ENCODE data around the gene ZCCHC2. TPM values are rescaled to one million over a fixed set of nuclear protein-coding genes. Genes with fewer than 3 reads are reported as not detected.

Gene ZCCHC2
- total and polyA plus RNA-seq, 5 donors from 2014 or later = 1.7 to 82.5 (median 2.1) TPM

DNA sequence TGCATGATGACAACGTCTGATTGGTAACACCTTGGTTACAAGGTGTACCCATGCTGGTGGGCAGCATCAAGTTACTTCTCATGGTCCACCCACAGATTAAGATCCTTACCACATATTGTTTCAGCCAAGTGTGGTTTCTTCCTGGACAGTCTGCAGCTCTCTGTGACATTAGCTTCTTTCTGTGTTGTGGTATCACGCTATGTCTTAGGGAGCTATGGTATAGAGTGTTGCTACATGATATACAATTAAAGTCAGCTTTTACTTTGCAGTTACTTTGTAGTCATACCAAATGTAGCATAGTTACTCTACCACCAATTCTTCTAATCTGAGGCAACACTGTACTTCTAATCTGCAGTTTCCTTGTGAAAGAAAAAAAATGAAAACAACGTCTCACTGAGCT, 48.8 kb downstream of the ZCCHC2 start:
- ATAC-seq (ENCODE audit: low read depth in 2 of 2) = no peak
- H3K27me3 Mint-ChIP-seq = no peaks in the 10 kb centered on the region
- Histone ChIP-seq H3K4me3 (ENCODE audit: low read depth, low read length) (no peak overlapping the region), H3K27ac (ENCODE audit: insufficient read depth, low read length, poor library complexity, severe bottlenecking) (no peak overlapping the region), H3K27me3 (ENCODE audit: control insufficient read depth, insufficient read depth, low read length) (no peaks in the 10 kb centered on the region), H3K9me3 (ENCODE audit: control insufficient read depth in 2 of 2, low read length in 2 of 2) (no peaks in the 10 kb centered on the region), H3K4me1 (ENCODE audit: control insufficient read depth, insufficient read depth, low read length, poor library complexity, severe bottlenecking) (no peaks in the 10 kb centered on the region), H3K36me3 (ENCODE audit: control insufficient read depth, insufficient read depth, low read length) (peaks cover 83% of the 10 kb centered on the region)
- H3K9me3 Mint-ChIP-seq = peaks cover 0 to 2% (median 0%) of the 10 kb centered on the region in 7 donors
- H3K36me3 Mint-ChIP-seq = peaks cover 65% of the 10 kb centered on the region
- peak overlapping the region in 2 of 3 donors; percentile 29 to 33 for H3K27ac Mint-ChIP-seq
- peaks cover 6 to 12% (median 10%) of the 10 kb centered on the region in 4 donors for H3K4me1 Mint-ChIP-seq
- DNase-seq = no peak
- H3K4me3 Mint-ChIP-seq = no peak overlapping the region

- Mint-ChIP-seq H3K36me3 (peaks cover 73% of the 10 kb centered on the region), H3K27ac (peak overlapping the region in 1 of 3 donors; percentile 67), H3K27me3 (no peaks in the 10 kb centered on the region), H3K4me3 (no peak overlapping the region), H3K9me3 (peaks cover 0 to 2% (median 0%) of the 10 kb centered on the region in 7 donors), H3K4me1 (peaks cover 13 to 16% (median 15%) of the 10 kb centered on the region in 4 donors)
- H3K9me3 ChIP-seq (ENCODE audit: control insufficient read depth in 2 of 2, low read length in 2 of 2) = no peaks in the 10 kb centered on the region
- H3K36me3 ChIP-seq (ENCODE audit: control insufficient read depth, insufficient read depth, low read length) = peaks cover 80% of the 10 kb centered on the region
- H3K27me3 ChIP-seq (ENCODE audit: control insufficient read depth, insufficient read depth, low read length) = no peaks in the 10 kb centered on the region
- no peak for ATAC-seq (ENCODE audit: low read depth in 2 of 2)
- no peak overlapping the region for H3K4me3 ChIP-seq (ENCODE audit: low read depth, low read length)
- H3K4me1 ChIP-seq (ENCODE audit: control insufficient read depth, insufficient read depth, low read length, poor library complexity, severe bottlenecking) = no peaks in the 10 kb centered on the region
- DNase-seq = no peak
- H3K27ac ChIP-seq (ENCODE audit: insufficient read depth, low read length, poor library complexity, severe bottlenecking) = no peak overlapping the region
Observed at GRCh38 chr18:62572456-62572855, 49.6 kb downstream of the ZCCHC2 start.

DNA sequence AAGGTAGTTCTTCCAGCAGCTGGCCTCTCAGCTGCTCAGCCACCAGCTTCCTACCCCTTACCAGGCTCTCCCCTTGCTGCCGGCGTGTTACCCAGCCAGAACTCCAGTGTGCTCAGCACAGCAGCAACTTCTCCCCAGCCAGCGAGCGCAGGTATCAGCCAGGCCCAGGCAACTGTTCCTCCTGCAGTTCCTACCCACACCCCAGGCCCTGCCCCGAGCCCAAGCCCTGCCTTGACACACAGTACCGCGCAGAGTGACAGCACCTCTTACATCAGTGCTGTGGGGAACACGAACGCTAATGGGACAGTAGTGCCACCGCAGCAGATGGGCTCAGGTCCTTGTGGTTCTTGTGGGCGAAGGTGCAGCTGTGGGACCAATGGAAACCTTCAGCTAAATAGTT, 52.0 kb downstream of the ZCCHC2 start:
- H3K4me1 Mint-ChIP-seq = peaks cover 13 to 20% (median 15%) of the 10 kb centered on the region in 4 donors
- no peaks in the 10 kb centered on the region for H3K27me3 Mint-ChIP-seq
- peaks cover 0 to 2% (median 0%) of the 10 kb centered on the region in 7 donors for H3K9me3 Mint-ChIP-seq
- H3K36me3 Mint-ChIP-seq = peaks cover 70% of the 10 kb centered on the region
- H3K27ac Mint-ChIP-seq = peak overlapping the region in 1 of 3 donors; percentile 44
- no peak overlapping the region for H3K4me3 ChIP-seq (ENCODE audit: low read depth, low read length)
- H3K27ac ChIP-seq (ENCODE audit: insufficient read depth, low read length, poor library complexity, severe bottlenecking) = no peak overlapping the region
- DNase-seq = no peak
- no peak overlapping the region for H3K4me3 Mint-ChIP-seq
- no peaks in the 10 kb centered on the region for H3K9me3 ChIP-seq (ENCODE audit: control insufficient read depth in 2 of 2, low read length in 2 of 2)
- no peaks in the 10 kb centered on the region for H3K27me3 ChIP-seq (ENCODE audit: control insufficient read depth, insufficient read depth, low read length)
- no peak for ATAC-seq (ENCODE audit: low read depth in 2 of 2)
- H3K4me1 ChIP-seq (ENCODE audit: control insufficient read depth, insufficient read depth, low read length, poor library complexity, severe bottlenecking) = no peaks in the 10 kb centered on the region
- peaks cover 75% of the 10 kb centered on the region for H3K36me3 ChIP-seq (ENCODE audit: control insufficient read depth, insufficient read depth, low read length)

- H3K36me3 ChIP-seq (ENCODE audit: control insufficient read depth, insufficient read depth, low read length) = peaks cover 63% of the 10 kb centered on the region
- Mint-ChIP-seq H3K27me3 (no peaks in the 10 kb centered on the region), H3K27ac (no peak overlapping the region), H3K9me3 (no peaks in the 10 kb centered on the region), H3K4me1 (peaks cover 5 to 22% (median 11%) of the 10 kb centered on the region in 4 donors), H3K36me3 (peaks cover 61% of the 10 kb centered on the region), H3K4me3 (no peak overlapping the region)
- no peak overlapping the region for H3K4me3 ChIP-seq (ENCODE audit: low read depth, low read length)
- DNase-seq (no peak), ATAC-seq (ENCODE audit: low read depth in 2 of 2) (no peak)
- H3K4me1 ChIP-seq (ENCODE audit: control insufficient read depth, insufficient read depth, low read length, poor library complexity, severe bottlenecking) = no peaks in the 10 kb centered on the region
- H3K27me3 ChIP-seq (ENCODE audit: control insufficient read depth, insufficient read depth, low read length) = no peaks in the 10 kb centered on the region
- no peak overlapping the region for H3K27ac ChIP-seq (ENCODE audit: insufficient read depth, low read length, poor library complexity, severe bottlenecking)
- H3K9me3 ChIP-seq (ENCODE audit: control insufficient read depth in 2 of 2, low read length in 2 of 2) = no peaks in the 10 kb centered on the region
Observed at GRCh38 chr18:62576271-62576670, 53.4 kb downstream of the ZCCHC2 start.

- Mint-ChIP-seq H3K9me3 (no peaks in the 10 kb centered on the region), H3K4me1 (peaks cover 8 to 22% (median 10%) of the 10 kb centered on the region in 4 donors), H3K4me3 (no peak overlapping the region), H3K27me3 (no peaks in the 10 kb centered on the region), H3K36me3 (peaks cover 63% of the 10 kb centered on the region), H3K27ac (peak overlapping the region in 1 of 3 donors; percentile 59)
- H3K27ac ChIP-seq (ENCODE audit: insufficient read depth, low read length, poor library complexity, severe bottlenecking) = no peak overlapping the region
- ATAC-seq (ENCODE audit: low read depth in 2 of 2) (no peak), DNase-seq (no peak)
- no peaks in the 10 kb centered on the region for H3K27me3 ChIP-seq (ENCODE audit: control insufficient read depth, insufficient read depth, low read length)
- H3K9me3 ChIP-seq (ENCODE audit: control insufficient read depth in 2 of 2, low read length in 2 of 2) = no peaks in the 10 kb centered on the region
- H3K4me3 ChIP-seq (ENCODE audit: low read depth, low read length) = no peak overlapping the region
- H3K36me3 ChIP-seq (ENCODE audit: control insufficient read depth, insufficient read depth, low read length) = peaks cover 60% of the 10 kb centered on the region
- H3K4me1 ChIP-seq (ENCODE audit: control insufficient read depth, insufficient read depth, low read length, poor library complexity, severe bottlenecking) = no peaks in the 10 kb centered on the region
Observed at GRCh38 chr18:62576845-62577512, 54.2 kb downstream of the ZCCHC2 start.

DNA sequence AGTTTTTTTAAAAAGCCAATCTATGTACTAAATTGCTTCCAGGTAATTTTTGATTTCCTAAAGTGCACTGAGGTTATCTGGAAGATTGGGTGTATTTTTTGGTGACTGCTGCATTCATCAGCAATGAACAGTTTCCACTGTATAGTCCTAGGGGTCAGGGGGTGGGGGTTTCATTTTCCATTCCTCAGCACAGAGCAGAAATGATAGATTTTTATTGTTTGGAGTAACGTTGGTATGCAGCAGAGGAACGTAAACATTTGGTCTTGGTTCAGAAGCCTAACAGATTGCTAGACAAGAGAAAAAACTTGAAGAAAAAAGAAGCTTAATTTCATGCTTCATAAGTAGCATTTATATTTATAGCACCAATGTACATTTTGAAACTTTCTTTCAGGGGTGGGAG, 54.9 kb downstream of the ZCCHC2 start:
- peak overlapping the region in 1 of 3 donors; percentile 11 for H3K27ac Mint-ChIP-seq
- Histone ChIP-seq H3K4me1 (ENCODE audit: control insufficient read depth, insufficient read depth, low read length, poor library complexity, severe bottlenecking) (no peaks in the 10 kb centered on the region), H3K27ac (ENCODE audit: insufficient read depth, low read length, poor library complexity, severe bottlenecking) (no peak overlapping the region)

DNA sequence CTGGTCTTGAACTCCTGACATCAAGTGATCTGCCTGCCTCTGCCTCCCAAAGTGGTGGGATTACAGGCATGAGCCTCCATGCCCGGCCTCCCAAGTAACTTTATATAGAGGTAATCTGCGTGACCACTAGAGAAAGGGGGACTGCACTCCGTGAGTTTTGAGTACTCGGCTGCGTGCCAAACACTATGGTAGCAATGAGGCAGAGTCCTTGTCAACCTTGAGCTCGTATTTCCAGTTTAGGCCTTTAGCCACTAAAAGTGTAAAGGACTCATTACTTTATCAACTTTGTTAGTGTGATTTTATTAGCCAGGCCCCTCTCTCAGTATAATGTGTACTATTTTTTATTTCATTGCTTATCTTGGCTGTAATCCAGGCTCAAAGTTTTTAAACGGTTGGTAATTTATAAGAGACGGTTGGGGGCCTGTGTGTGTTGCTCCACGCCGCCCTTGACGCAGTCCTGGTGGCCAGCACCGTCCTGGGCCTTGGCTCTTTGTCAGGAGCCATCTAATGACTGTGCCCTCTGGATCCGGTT, 56.2 kb downstream of the ZCCHC2 start:
- no peaks in the 10 kb centered on the region for H3K27me3 ChIP-seq (ENCODE audit: control insufficient read depth, insufficient read depth, low read length)
- Mint-ChIP-seq H3K36me3 (peaks cover 49% of the 10 kb centered on the region), H3K4me1 (peaks cover 9 to 28% (median 22%) of the 10 kb centered on the region in 4 donors), H3K9me3 (no peaks in the 10 kb centered on the region), H3K27ac (no peak overlapping the region), H3K27me3 (no peaks in the 10 kb centered on the region), H3K4me3 (no peak overlapping the region)
- ATAC-seq (ENCODE audit: low read depth in 2 of 2) = no peak
- H3K9me3 ChIP-seq (ENCODE audit: control insufficient read depth in 2 of 2, low read length in 2 of 2) = no peaks in the 10 kb centered on the region
- H3K27ac ChIP-seq (ENCODE audit: insufficient read depth, low read length, poor library complexity, severe bottlenecking) = no peak overlapping the region
- peaks cover 3% of the 10 kb centered on the region for H3K4me1 ChIP-seq (ENCODE audit: control insufficient read depth, insufficient read depth, low read length, poor library complexity, severe bottlenecking)
- peaks cover 43% of the 10 kb centered on the region for H3K36me3 ChIP-seq (ENCODE audit: control insufficient read depth, insufficient read depth, low read length)
- H3K4me3 ChIP-seq (ENCODE audit: low read depth, low read length) = no peak overlapping the region
- DNase-seq = no peak

More for the DNA sequence above, 54.9 kb downstream of the ZCCHC2 start:
- Mint-ChIP-seq H3K4me1 (peaks cover 9 to 22% (median 12%) of the 10 kb centered on the region in 4 donors), H3K4me3 (no peak overlapping the region), H3K27me3 (no peaks in the 10 kb centered on the region), H3K9me3 (no peaks in the 10 kb centered on the region), H3K36me3 (peaks cover 56% of the 10 kb centered on the region)
- H3K4me3 ChIP-seq (ENCODE audit: low read depth, low read length) = no peak overlapping the region
- H3K27me3 ChIP-seq (ENCODE audit: control insufficient read depth, insufficient read depth, low read length) = no peaks in the 10 kb centered on the region
- H3K36me3 ChIP-seq (ENCODE audit: control insufficient read depth, insufficient read depth, low read length) = peaks cover 55% of the 10 kb centered on the region
- DNase-seq (no peak), ATAC-seq (ENCODE audit: low read depth in 2 of 2) (no peak)
- no peaks in the 10 kb centered on the region for H3K9me3 ChIP-seq (ENCODE audit: control insufficient read depth in 2 of 2, low read length in 2 of 2)

DNA sequence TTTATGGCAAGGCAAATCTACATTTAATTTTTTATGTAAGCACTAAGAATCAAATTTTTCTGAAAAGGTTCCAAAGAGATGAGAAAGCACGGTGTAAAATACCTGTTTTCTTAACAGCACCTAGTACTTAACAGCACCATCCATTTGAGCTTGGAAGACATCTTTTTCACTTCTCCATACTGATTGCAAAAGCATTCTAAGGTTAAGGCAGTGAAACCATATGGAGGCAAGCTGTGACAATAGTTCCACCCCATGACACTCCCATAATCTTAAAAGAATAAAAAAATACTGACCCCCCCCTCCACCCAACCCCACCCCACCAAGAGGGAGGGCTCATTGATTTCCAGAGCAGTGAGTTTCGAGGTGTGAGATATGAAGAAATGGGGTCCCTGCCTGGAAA, 60.6 kb downstream of the ZCCHC2 start:
- H3K4me3 ChIP-seq (ENCODE audit: low read depth, low read length) = no peak overlapping the region
- Mint-ChIP-seq H3K9me3 (peaks cover 0 to 1% (median 0%) of the 10 kb centered on the region in 7 donors), H3K27ac (peak overlapping the region in 2 of 3 donors; percentile 20 to 74), H3K4me1 (peaks cover 21 to 39% (median 33%) of the 10 kb centered on the region in 4 donors), H3K36me3 (peaks cover 16% of the 10 kb centered on the region), H3K27me3 (no peaks in the 10 kb centered on the region), H3K4me3 (no peak overlapping the region)
- ATAC-seq (ENCODE audit: low read depth in 2 of 2) (no peak), DNase-seq (no peak)
- H3K27me3 ChIP-seq (ENCODE audit: control insufficient read depth, insufficient read depth, low read length) = no peaks in the 10 kb centered on the region
- H3K9me3 ChIP-seq (ENCODE audit: control insufficient read depth in 2 of 2, low read length in 2 of 2) = no peaks in the 10 kb centered on the region
- H3K36me3 ChIP-seq (ENCODE audit: control insufficient read depth, insufficient read depth, low read length) = peaks cover 7% of the 10 kb centered on the region
- no peak overlapping the region for H3K27ac ChIP-seq (ENCODE audit: insufficient read depth, low read length, poor library complexity, severe bottlenecking)
- peaks cover 26% of the 10 kb centered on the region for H3K4me1 ChIP-seq (ENCODE audit: control insufficient read depth, insufficient read depth, low read length, poor library complexity, severe bottlenecking)

Measured in CD4-positive, CD25-positive, alpha-beta regulatory T cell (primary cell).